GM12878 (cell line): ENCODE results near the gene SRPK3. TPM values are rescaled to one million over a fixed set of nuclear protein-coding genes. Genes with fewer than 3 reads are reported as not detected.

Source experiments
- BCL11A ChIP-seq: IDR thresholded peaks from 2 replicates; pipeline ENCODE4 v1.6.1; 2011; ENCODE audit warnings: low read depth, low read length
- CBX5 ChIP-seq: sonication (generic); IDR thresholded peaks from 2 replicates; pipeline ENCODE4 v1.6.1; 2016; ENCODE audit warnings: low read depth, moderate library complexity, mild to moderate bottlenecking, inconsistent platforms
- CEBPZ ChIP-seq: fragments of 150-350 bp; IDR thresholded peaks from 2 replicates; pipeline ENCODE4 v1.6.1; 2016; ENCODE audit warnings: low read depth, low read length
- RELB ChIP-seq: fragments of 450-650 bp; IDR thresholded peaks from 2 replicates; pipeline ENCODE4 v1.6.1; 2017; ENCODE audit warnings: low read depth, mild to moderate bottlenecking, moderate library complexity
- SMAD1 ChIP-seq: fragments of 450-650 bp; IDR thresholded peaks from 2 replicates; pipeline ENCODE4 v1.6.1; 2018; ENCODE audit warnings: mild to moderate bottlenecking, low read depth; ENCODE audit not compliant: partially characterized antibody
- SPI1 ChIP-seq: IDR thresholded peaks from 2 replicates; pipeline ENCODE4 v1.6.1; 2011; ENCODE audit warnings: low read depth, mild to moderate bottlenecking, low read length, moderate library complexity, borderline replicate concordance; ENCODE audit not compliant: insufficient read depth
- SUPT20H ChIP-seq: IDR thresholded peaks from 2 replicates; pipeline ENCODE4 v1.6.1; 2011; ENCODE audit warnings: low read depth, mild to moderate bottlenecking, low read length, moderate library complexity, borderline replicate concordance; ENCODE audit not compliant: control insufficient read depth
- ZNF384 ChIP-seq: IDR thresholded peaks from 2 replicates; pipeline ENCODE4 v1.6.1; 2012; ENCODE audit warnings: low read depth, mild to moderate bottlenecking, low read length, improper control_type of control experiment, borderline replicate concordance
- polyA plus RNA-seq, 11 experiments: library from polyadenylated mRNA; depleted of rRNA in 4 of 11; unstranded in 6 of 11; stranded (reverse) in 5 of 11; fragments of >200 nt; fragmentation: Nextera tagmentation in 4 of 11; fragmentation: Illumina TruSeq in 1 of 11; extraction: Ambion mirVana in 4 of 11; extraction: Trizol in 1 of 11; gene quantifications; 1 replicate in 1 of 11; 2 replicates in 10 of 11; pipeline versions ENCODE4 v1.2.1 to v1.2.3, GENCODE V29; 2011 to 2016; ENCODE audit warnings: inconsistent platforms in 2 of 11, missing spikeins in 2 of 11, low read depth in 1 of 11
- total RNA-seq, 4 experiments: library from RNA; depleted of rRNA in 3 of 4; stranded (reverse); fragments of >200 nt in 3 of 4; fragmentation: Illumina TruSeq in 1 of 4; extraction: Trizol in 1 of 4; gene quantifications; 2 replicates each; pipeline versions ENCODE4 v1.2.1 to v1.2.3, GENCODE V29; 2013 to 2021

Gene SRPK3
- total and polyA plus RNA-seq, 10 of the 15 experiments (the other 5 are each of a cell fraction or from before 2014, with no cell fraction given) = 0.05 to 0.19 TPM; not detected in 8

GRCh38 chrX:153771415-153772315, 9.2 kb upstream of the SRPK3 start (continued):
- no peak for TF ChIP-seq CEBPZ
- TF ChIP-seq SUPT20H = no peak
- TF ChIP-seq SPI1 = no peak
- no peak for TF ChIP-seq CBX5
- TF ChIP-seq RELB = no peak
- TF ChIP-seq BCL11A = no peak
- no peak for TF ChIP-seq ZNF384
- TF ChIP-seq SMAD1 = no peak
- TF ChIP-seq, all 136 proteins: peak for 0
